ENCODE data around the gene RAB18. TPM values are rescaled to one million over a fixed set of nuclear protein-coding genes. Genes with fewer than 3 reads are reported as not detected.

RAB18 gene
- total RNA-seq, 2 experiments from 2014 or later, result 64.0 to 69.6 TPM

- peak overlapping the region; percentile 69 for H3K4me3 Mint-ChIP-seq
- no peaks in the 10 kb centered on the region for H3K27me3 Mint-ChIP-seq
- H3K9me3 Mint-ChIP-seq, result no peaks in the 10 kb centered on the region
- peaks cover 43% of the 10 kb centered on the region for H3K36me3 Mint-ChIP-seq
- POLR2A ChIA-PET, result interaction anchor here (1.0 to 1.9 kb wide), 2 partner anchors 9 to 814 kb away, joined by 4 to 19 read pairs; partner anchors contain the start of gene RAB18
- peaks cover 32% of the 10 kb centered on the region for H3K4me1 Mint-ChIP-seq
- DNase-seq (no peak), ATAC-seq (ENCODE audit: low read depth) (peak; percentile 98)
- H3K27ac Mint-ChIP-seq, result peak overlapping the region; percentile 88
Observed at GRCh38 chr10:27513451-27514191, 9.5 kb downstream of the RAB18 start.

- no peak for ATAC-seq (ENCODE audit: low read depth)
- no peaks in the 10 kb centered on the region for H3K27me3 Mint-ChIP-seq
- H3K27ac Mint-ChIP-seq, result peak overlapping the region; percentile 88
- POLR2A ChIA-PET, result interaction anchor here (1.0 to 1.9 kb wide), 2 partner anchors 10 to 814 kb away, joined by 4 to 19 read pairs; partner anchors contain the start of gene RAB18
- peak overlapping the region; percentile 69 for H3K4me3 Mint-ChIP-seq
- H3K9me3 Mint-ChIP-seq, result no peaks in the 10 kb centered on the region
- peaks cover 43% of the 10 kb centered on the region for H3K36me3 Mint-ChIP-seq
- no peak for DNase-seq
- peaks cover 27% of the 10 kb centered on the region for H3K4me1 Mint-ChIP-seq
Observed at GRCh38 chr10:27514243-27514642, 10.1 kb downstream of the RAB18 start.

GRCh38 chr10:27518261-27518660, 14.2 kb downstream of the RAB18 start:
- ATAC-seq (ENCODE audit: low read depth) (no peak), DNase-seq (no peak)
- Mint-ChIP-seq H3K27me3 (no peaks in the 10 kb centered on the region), H3K36me3 (peaks cover 25% of the 10 kb centered on the region), H3K4me3 (no peak overlapping the region), H3K4me1 (peaks cover 27% of the 10 kb centered on the region), H3K27ac (no peak overlapping the region), H3K9me3 (no peaks in the 10 kb centered on the region)
- POLR2A ChIA-PET, result interaction anchor here (0.7 kb wide), 1 partner anchor 1082 kb away, joined by 3 read pairs; no protein-coding TSS in a partner anchor

GRCh38 chr10:27525819-27526218, 21.7 kb downstream of the RAB18 start:
- ATAC-seq (ENCODE audit: low read depth) (no peak), DNase-seq (no peak)
- H3K4me1 Mint-ChIP-seq, result peaks cover 40% of the 10 kb centered on the region
- H3K9me3 Mint-ChIP-seq, result no peaks in the 10 kb centered on the region
- H3K4me3 Mint-ChIP-seq, result no peak overlapping the region
- no peaks in the 10 kb centered on the region for H3K27me3 Mint-ChIP-seq
- POLR2A ChIA-PET, result interaction anchor here (1.2 kb wide), 1 partner anchor 22 kb away, joined by 4 read pairs; the partner anchor contains the start of gene RAB18
- H3K36me3 Mint-ChIP-seq, result peaks cover 22% of the 10 kb centered on the region
- no peak overlapping the region for H3K27ac Mint-ChIP-seq

GRCh38 chr10:27526242-27526641, 22.1 kb downstream of the RAB18 start:
- H3K9me3 Mint-ChIP-seq, result no peaks in the 10 kb centered on the region
- peaks cover 42% of the 10 kb centered on the region for H3K4me1 Mint-ChIP-seq
- POLR2A ChIA-PET, result interaction anchor here (1.2 kb wide), 1 partner anchor 23 kb away, joined by 4 read pairs; the partner anchor contains the start of gene RAB18
- DNase-seq (no peak), ATAC-seq (ENCODE audit: low read depth) (no peak)
- H3K27ac Mint-ChIP-seq, result no peak overlapping the region
- H3K4me3 Mint-ChIP-seq, result no peak overlapping the region
- H3K27me3 Mint-ChIP-seq, result no peaks in the 10 kb centered on the region
- H3K36me3 Mint-ChIP-seq, result peaks cover 23% of the 10 kb centered on the region

- no peak overlapping the region for H3K27ac Mint-ChIP-seq
- DNase-seq (no peak), ATAC-seq (ENCODE audit: low read depth) (no peak)
- peaks cover 44% of the 10 kb centered on the region for H3K4me1 Mint-ChIP-seq
- POLR2A ChIA-PET, result no interaction called here
- H3K27me3 Mint-ChIP-seq, result no peaks in the 10 kb centered on the region
- H3K36me3 Mint-ChIP-seq, result peaks cover 27% of the 10 kb centered on the region
- no peak overlapping the region for H3K4me3 Mint-ChIP-seq
- H3K9me3 Mint-ChIP-seq, result no peaks in the 10 kb centered on the region
Observed at GRCh38 chr10:27527666-27528295, 23.7 kb downstream of the RAB18 start.

- no peak overlapping the region for H3K27ac Mint-ChIP-seq
- no peaks in the 10 kb centered on the region for H3K9me3 Mint-ChIP-seq
- POLR2A ChIA-PET, result no interaction called here
- H3K4me1 Mint-ChIP-seq, result peaks cover 36% of the 10 kb centered on the region
- no peak overlapping the region for H3K4me3 Mint-ChIP-seq
- no peak for ATAC-seq (ENCODE audit: low read depth)
- H3K27me3 Mint-ChIP-seq, result no peaks in the 10 kb centered on the region
- no peak for DNase-seq
- H3K36me3 Mint-ChIP-seq, result peaks cover 28% of the 10 kb centered on the region
Observed at GRCh38 chr10:27529010-27529783, 25.1 kb downstream of the RAB18 start.

- no peak overlapping the region for H3K27ac Mint-ChIP-seq
- POLR2A ChIA-PET, result no interaction called here
- H3K27me3 Mint-ChIP-seq, result no peaks in the 10 kb centered on the region
- no peaks in the 10 kb centered on the region for H3K9me3 Mint-ChIP-seq
- H3K36me3 Mint-ChIP-seq, result peaks cover 28% of the 10 kb centered on the region
- DNase-seq (no peak), ATAC-seq (ENCODE audit: low read depth) (no peak)
- no peak overlapping the region for H3K4me3 Mint-ChIP-seq
- H3K4me1 Mint-ChIP-seq, result peaks cover 28% of the 10 kb centered on the region
Observed at GRCh38 chr10:27530477-27530876, 26.4 kb downstream of the RAB18 start.

GRCh38 chr10:27531336-27531847, 27.3 kb downstream of the RAB18 start:
- POLR2A ChIA-PET, result interaction anchor here (0.6 kb wide), 1 partner anchor 805 kb away, joined by 3 read pairs; no protein-coding TSS in a partner anchor
- Mint-ChIP-seq H3K27ac (peak overlapping the region; percentile 14), H3K27me3 (no peaks in the 10 kb centered on the region), H3K36me3 (peaks cover 28% of the 10 kb centered on the region), H3K9me3 (no peaks in the 10 kb centered on the region), H3K4me3 (peak overlapping the region; percentile 21), H3K4me1 (peaks cover 24% of the 10 kb centered on the region)
- no peak for DNase-seq
- ATAC-seq (ENCODE audit: low read depth), result peak; percentile 36

- Mint-ChIP-seq H3K36me3 (peaks cover 28% of the 10 kb centered on the region), H3K4me1 (peaks cover 14% of the 10 kb centered on the region), H3K9me3 (no peaks in the 10 kb centered on the region), H3K27ac (no peak overlapping the region), H3K4me3 (no peak overlapping the region), H3K27me3 (no peaks in the 10 kb centered on the region)
- POLR2A ChIA-PET, result interaction anchor here (0.7 to 1.1 kb wide), 2 partner anchors 12 to 29 kb away, joined by 3 read pairs; no protein-coding TSS in a partner anchor
- DNase-seq, result no peak
- ATAC-seq (ENCODE audit: low read depth), result no peak
Observed at GRCh38 chr10:27534161-27534700, 30.1 kb downstream of the RAB18 start.

GRCh38 chr10:27535317-27535716, 31.2 kb downstream of the RAB18 start:
- POLR2A ChIA-PET, result no interaction called here
- DNase-seq (no peak), ATAC-seq (ENCODE audit: low read depth) (no peak)
- Mint-ChIP-seq H3K36me3 (peaks cover 25% of the 10 kb centered on the region), H3K27me3 (no peaks in the 10 kb centered on the region), H3K4me1 (peaks cover 10% of the 10 kb centered on the region), H3K9me3 (no peaks in the 10 kb centered on the region), H3K4me3 (no peak overlapping the region), H3K27ac (no peak overlapping the region)

GRCh38 chr10:27536437-27536836, 32.3 kb downstream of the RAB18 start:
- Mint-ChIP-seq H3K9me3 (no peaks in the 10 kb centered on the region), H3K27ac (no peak overlapping the region), H3K4me3 (no peak overlapping the region), H3K36me3 (peaks cover 31% of the 10 kb centered on the region), H3K27me3 (no peaks in the 10 kb centered on the region), H3K4me1 (peaks cover 7% of the 10 kb centered on the region)
- DNase-seq (no peak), ATAC-seq (ENCODE audit: low read depth) (no peak)
- POLR2A ChIA-PET, result no interaction called here

- Mint-ChIP-seq H3K4me1 (peaks cover 6% of the 10 kb centered on the region), H3K4me3 (no peak overlapping the region), H3K9me3 (no peaks in the 10 kb centered on the region), H3K36me3 (peaks cover 28% of the 10 kb centered on the region), H3K27ac (no peak overlapping the region), H3K27me3 (no peaks in the 10 kb centered on the region)
- POLR2A ChIA-PET, result no interaction called here
- ATAC-seq (ENCODE audit: low read depth) (no peak), DNase-seq (no peak)
Observed at GRCh38 chr10:27537166-27537565, 33.1 kb downstream of the RAB18 start.
